Astrocyte (in vitro differentiated cells and primary cell): Measurements from ENCODE around the gene ADRA2A.

Experiments
- EZH2 ChIP-seq: IDR thresholded peaks from 2 replicates; pipeline ENCODE4 v1.6.1; 2012; ENCODE audit warnings: mild to moderate bottlenecking, low read length, inconsistent platforms; ENCODE audit not compliant: insufficient read depth
- TF ChIP-seq, protein P1 (sequence below): IDR thresholded peaks from 2 replicates; pipeline ENCODE4 v1.5.1; 2011; ENCODE audit warnings: low read depth, mild to moderate bottlenecking, inconsistent platforms, low read length, moderate library complexity; ENCODE audit not compliant: insufficient read depth

DNA sequence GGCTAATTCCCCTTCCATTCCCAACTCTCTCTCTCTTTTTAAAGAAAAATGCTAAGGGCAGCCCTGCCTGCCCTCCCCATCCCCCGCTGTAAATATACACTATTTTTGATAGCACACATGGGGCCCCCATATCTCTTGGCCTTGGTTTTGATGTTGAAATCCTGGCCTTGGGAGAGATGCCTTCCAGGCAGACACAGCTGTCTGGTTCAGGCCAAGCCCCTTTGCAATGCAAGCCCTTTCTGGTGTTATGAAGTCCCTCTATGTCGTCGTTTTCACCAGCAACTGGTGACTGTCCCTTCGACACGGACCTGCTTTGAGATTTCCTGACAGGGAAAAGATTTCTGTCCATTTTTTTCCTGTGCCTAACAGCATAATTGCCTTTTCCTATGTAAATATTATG lies 3.0 kb downstream of the ADRA2A start:
- TF ChIP-seq, protein P1, sequence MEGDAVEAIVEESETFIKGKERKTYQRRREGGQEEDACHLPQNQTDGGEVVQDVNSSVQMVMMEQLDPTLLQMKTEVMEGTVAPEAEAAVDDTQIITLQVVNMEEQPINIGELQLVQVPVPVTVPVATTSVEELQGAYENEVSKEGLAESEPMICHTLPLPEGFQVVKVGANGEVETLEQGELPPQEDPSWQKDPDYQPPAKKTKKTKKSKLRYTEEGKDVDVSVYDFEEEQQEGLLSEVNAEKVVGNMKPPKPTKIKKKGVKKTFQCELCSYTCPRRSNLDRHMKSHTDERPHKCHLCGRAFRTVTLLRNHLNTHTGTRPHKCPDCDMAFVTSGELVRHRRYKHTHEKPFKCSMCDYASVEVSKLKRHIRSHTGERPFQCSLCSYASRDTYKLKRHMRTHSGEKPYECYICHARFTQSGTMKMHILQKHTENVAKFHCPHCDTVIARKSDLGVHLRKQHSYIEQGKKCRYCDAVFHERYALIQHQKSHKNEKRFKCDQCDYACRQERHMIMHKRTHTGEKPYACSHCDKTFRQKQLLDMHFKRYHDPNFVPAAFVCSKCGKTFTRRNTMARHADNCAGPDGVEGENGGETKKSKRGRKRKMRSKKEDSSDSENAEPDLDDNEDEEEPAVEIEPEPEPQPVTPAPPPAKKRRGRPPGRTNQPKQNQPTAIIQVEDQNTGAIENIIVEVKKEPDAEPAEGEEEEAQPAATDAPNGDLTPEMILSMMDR, result no peak
- no peak for TF ChIP-seq EZH2
